Neural cell (in vitro differentiated cells): ENCODE measurements around the gene NDE1. TPM values are rescaled to one million over a fixed set of nuclear protein-coding genes. Genes with fewer than 3 reads are reported as not detected.

Experiments
- H2AFZ ChIP-seq: fragments of 200-600, 300-800 bp; sonication (generic), shearing (Covaris generic); 2 replicates; pipeline ENCODE4 v1.6.0; 2014; ENCODE audit warnings: low read depth, mild to moderate bottlenecking, antibody characterized with exemption, low read length, moderate library complexity
- H3F3A ChIP-seq: fragments of 200-600 bp; shearing (Covaris generic); 2 replicates; pipeline ENCODE4 v1.6.1; 2016; ENCODE audit warnings: mild to moderate bottlenecking, moderate library complexity, mixed read lengths, antibody characterized with exemption, low read length; ENCODE audit not compliant: insufficient read depth, poor library complexity, severe bottlenecking
- H3K27ac ChIP-seq: fragments of 200-600, 300-800 bp; sonication (generic), shearing (Covaris generic); 2 replicates; pipeline ENCODE4 v1.5.1; 2014; ENCODE audit warnings: mild to moderate bottlenecking, low read length, moderate library complexity
- H3K27me3 ChIP-seq: fragments of 300-800, 200-600 bp; sonication (generic), shearing (Covaris generic); 2 replicates; pipeline ENCODE4 v1.6.0; 2014; ENCODE audit warnings: mild to moderate bottlenecking, low read depth, low read length, moderate library complexity; ENCODE audit not compliant: insufficient read depth
- H3K36me3 ChIP-seq: fragments of 300-800, 200-600 bp; sonication (generic), shearing (Covaris generic); 2 replicates; pipeline ENCODE4 v1.5.1; 2014; ENCODE audit warnings: mild to moderate bottlenecking, antibody characterized with exemption, low read length, moderate library complexity; ENCODE audit not compliant: insufficient read depth
- H3K4me2 ChIP-seq: fragments of 300-800, 200-600 bp; sonication (generic), shearing (Covaris generic); 2 replicates; pipeline ENCODE4 v1.6.0; 2014; ENCODE audit warnings: mild to moderate bottlenecking, low read length
- H3K4me3 ChIP-seq: fragments of 300-800, 200-600 bp; sonication (generic), shearing (Covaris generic); 2 replicates; pipeline ENCODE4 v1.5.1; 2014; ENCODE audit warnings: mild to moderate bottlenecking, low read length, moderate library complexity
- H3K79me2 ChIP-seq: fragments of 200-600 bp; shearing (Covaris generic); replicated peaks from 2 replicates; pipeline ENCODE4 v1.6.0; 2014; ENCODE audit warnings: mild to moderate bottlenecking, low read length, moderate library complexity; ENCODE audit not compliant: insufficient read depth
- H3K9ac ChIP-seq: fragments of 300-800, 200-600 bp; sonication (generic), shearing (Covaris generic); 2 replicates; pipeline ENCODE4 v1.6.1; 2016; ENCODE audit warnings: mild to moderate bottlenecking, low read length, mixed read lengths
- H3K9me2 ChIP-seq: fragments of 200-600 bp; shearing (Covaris generic); 2 replicates; pipeline ENCODE4 v1.6.1; 2016; ENCODE audit warnings: mild to moderate bottlenecking, low read length, mixed read lengths; ENCODE audit not compliant: insufficient read depth
- H3K9me3 ChIP-seq: fragments of 200-600, 300-800 bp; sonication (generic), shearing (Covaris generic); 2 replicates; pipeline ENCODE4 v1.6.1; 2016; ENCODE audit warnings: mild to moderate bottlenecking, mixed run types, low read length, moderate library complexity, mixed read lengths
- H4K20me1 ChIP-seq: fragments of 200-600 bp; shearing (Covaris generic); 2 replicates; pipeline ENCODE4 v1.6.1; 2016; ENCODE audit warnings: mild to moderate bottlenecking, mixed run types; ENCODE audit not compliant: insufficient read depth
- CTCF ChIP-seq: fragments of 450-650 bp; IDR thresholded peaks from 2 replicates; pipeline ENCODE4 v1.5.1; 2014; ENCODE audit warnings: antibody characterized with exemption, mild to moderate bottlenecking, moderate library complexity; ENCODE audit not compliant: poor library complexity, severe bottlenecking
- EP300 ChIP-seq: fragments of 450-650 bp; conservative IDR thresholded peaks from 2 replicates; pipeline ENCODE4 v1.6.1; 2014; ENCODE audit warnings: antibody characterized with exemption, mild to moderate bottlenecking, moderate library complexity; ENCODE audit not compliant: poor library complexity, severe bottlenecking
- EZH2 ChIP-seq: fragments of 200-600, 300-800 bp; shearing (Covaris generic), sonication (generic); IDR thresholded peaks from 2 replicates; pipeline ENCODE4 v1.6.1; 2014; ENCODE audit warnings: antibody characterized with exemption, low read length, borderline replicate concordance, mild to moderate bottlenecking; ENCODE audit not compliant: insufficient read depth, poor library complexity, severe bottlenecking
- MXI1 ChIP-seq: fragments of 450-650 bp; conservative IDR thresholded peaks from 2 replicates; pipeline ENCODE4 v1.6.1; 2014; ENCODE audit warnings: antibody characterized with exemption, mild to moderate bottlenecking; ENCODE audit not compliant: poor library complexity, severe bottlenecking
- POLR2AphosphoS5 ChIP-seq: IDR thresholded peaks from 2 replicates; pipeline ENCODE4 v1.6.1; 2012
- RAD21 ChIP-seq: fragments of 450-650 bp; conservative IDR thresholded peaks from 2 replicates; pipeline ENCODE4 v1.6.1; 2014; ENCODE audit warnings: antibody characterized with exemption, mild to moderate bottlenecking, moderate library complexity
- REST ChIP-seq: IDR thresholded peaks from 2 replicates; pipeline ENCODE4 v1.6.1; 2012; ENCODE audit warnings: borderline replicate concordance
- SMC3 ChIP-seq: fragments of 450-650 bp; conservative IDR thresholded peaks from 2 replicates; pipeline ENCODE4 v1.6.1; 2014; ENCODE audit warnings: antibody characterized with exemption, mild to moderate bottlenecking, moderate library complexity; ENCODE audit not compliant: poor library complexity
- TAF1 ChIP-seq: IDR thresholded peaks from 2 replicates; pipeline ENCODE4 v1.6.1; 2012; ENCODE audit warnings: low read depth
- polyA plus RNA-seq: library from polyadenylated mRNA; depleted of rRNA; stranded (reverse); fragments of >200 nt; gene quantifications from 2 replicates; pipeline ENCODE4 v1.2.3, GENCODE V29; 2014

NDE1 gene
- polyA plus RNA-seq, 1 donor from 2014 or later = not detected

- Histone ChIP-seq H3K9me2 (no peaks in the 10 kb centered on the region), H3K36me3 (no peaks in the 10 kb centered on the region), H3K79me2 (no peaks in the 10 kb centered on the region), H3K4me2 (no peak overlapping the region), H2AFZ (no peak overlapping the region), H3K27ac (no peak overlapping the region), H3K27me3 (no peaks in the 10 kb centered on the region), H3F3A (no peaks in the 10 kb centered on the region), H4K20me1 (no peaks in the 10 kb centered on the region), H3K9me3 (no peaks in the 10 kb centered on the region), H3K4me3 (no peak overlapping the region), H3K9ac (no peak overlapping the region)
- TF ChIP-seq EP300 (no peak), CTCF (no peak), EZH2 (no peak), TAF1 (no peak)
Observed at GRCh38 chr16:15742716-15743115, 92.7 kb downstream of the NDE1 start.

- Histone ChIP-seq H4K20me1 (no peaks in the 10 kb centered on the region), H3K9me3 (no peaks in the 10 kb centered on the region), H3K9ac (no peak overlapping the region), H3F3A (no peaks in the 10 kb centered on the region), H3K27me3 (no peaks in the 10 kb centered on the region), H3K27ac (no peak overlapping the region), H3K36me3 (no peaks in the 10 kb centered on the region), H2AFZ (no peak overlapping the region), H3K4me2 (no peak overlapping the region), H3K4me3 (no peak overlapping the region), H3K9me2 (no peaks in the 10 kb centered on the region), H3K79me2 (no peaks in the 10 kb centered on the region)
- no peak for TF ChIP-seq EZH2
- TF ChIP-seq REST = no peak
- TF ChIP-seq EP300 = no peak
Observed at GRCh38 chr16:15743657-15744056, 93.6 kb downstream of the NDE1 start.

GRCh38 chr16:15746332-15746731 is 96.3 kb downstream of the NDE1 start:
- H3F3A ChIP-seq = no peaks in the 10 kb centered on the region
- no peaks in the 10 kb centered on the region for H3K36me3 ChIP-seq
- H3K4me2 ChIP-seq = no peak overlapping the region
- H3K4me3 ChIP-seq = no peak overlapping the region
- H3K79me2 ChIP-seq = no peaks in the 10 kb centered on the region
- H3K9me3 ChIP-seq = no peaks in the 10 kb centered on the region
- no peaks in the 10 kb centered on the region for H4K20me1 ChIP-seq
- TF ChIP-seq EP300 (no peak), CTCF (no peak), TAF1 (no peak), POLR2AphosphoS5 (no peak), RAD21 (no peak), MXI1 (no peak), EZH2 (no peak), REST (no peak), SMC3 (no peak)
- H3K27ac ChIP-seq = no peak overlapping the region
- H3K9me2 ChIP-seq = no peaks in the 10 kb centered on the region
- H3K27me3 ChIP-seq = no peaks in the 10 kb centered on the region
- H3K9ac ChIP-seq = no peak overlapping the region
- H2AFZ ChIP-seq = no peak overlapping the region
